UCSD-AML1 (cell line): ENCODE data around the gene MAST4.

Experiments used
- DNase-seq: peaks from one replicate; lab custom pipeline; 2025; ENCODE audit not compliant: unreplicated experiment; lab: John Stamatoyannopoulos, UW

Gene MAST4

DNA sequence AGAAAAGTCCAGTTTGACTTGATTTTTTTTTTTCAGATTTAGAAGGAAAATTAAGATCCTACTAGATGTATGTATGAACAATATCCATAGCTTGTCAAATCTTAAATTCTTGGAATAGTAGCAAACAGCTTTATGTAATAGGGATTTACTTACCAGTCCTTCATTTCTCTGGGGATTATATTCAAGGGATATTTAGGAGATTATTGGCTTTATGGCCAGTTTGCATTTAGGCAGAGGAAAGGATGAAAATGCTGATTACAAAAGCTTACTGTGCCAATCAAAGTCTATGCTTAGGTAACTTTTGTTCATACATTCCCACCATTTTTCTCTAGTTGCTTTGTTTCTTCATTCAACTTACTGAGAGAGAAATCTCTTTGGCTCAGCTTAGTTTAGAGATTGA is 47.9 kb downstream of the MAST4 start:
- no peak for DNase-seq

DNA sequence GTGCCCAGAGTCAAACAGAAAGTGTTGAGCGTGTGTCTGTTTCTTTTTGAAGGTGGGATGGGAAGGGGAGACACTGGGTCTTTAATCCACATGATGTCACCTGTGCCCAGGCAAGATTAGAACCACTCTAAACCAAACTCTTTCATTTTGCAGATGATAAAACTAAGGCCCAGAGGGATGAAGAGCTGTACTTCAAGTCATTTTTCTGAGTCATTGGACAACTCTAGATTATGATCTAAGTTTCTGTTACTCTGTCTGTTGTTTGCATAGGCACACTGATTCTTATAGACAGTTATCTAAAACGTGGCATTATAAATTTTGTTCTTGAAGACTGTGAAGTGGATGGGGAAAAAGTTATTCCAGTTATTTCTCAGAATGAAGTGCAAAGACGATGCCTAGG is 48.8 kb downstream of the MAST4 start:
- no peak for DNase-seq

DNA sequence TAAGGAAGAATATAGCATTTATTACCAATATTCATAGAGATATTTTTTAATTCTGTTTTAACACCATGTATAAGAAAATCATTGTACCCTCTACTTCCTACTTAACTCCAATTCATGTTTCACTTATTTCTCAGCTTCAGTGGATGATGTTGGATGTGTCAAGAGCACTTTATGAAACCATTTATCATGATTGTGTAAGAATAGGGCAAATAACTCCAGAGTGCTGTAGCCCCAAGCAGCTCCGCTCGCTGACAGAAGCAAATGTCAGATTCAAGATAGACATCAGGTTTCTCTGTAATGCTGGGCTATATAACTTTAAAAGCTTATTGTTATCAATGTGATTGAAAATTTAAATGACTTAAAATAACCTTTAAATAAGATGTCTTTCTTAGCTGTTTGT is 50.4 kb downstream of the MAST4 start:
- no peak for DNase-seq

DNA sequence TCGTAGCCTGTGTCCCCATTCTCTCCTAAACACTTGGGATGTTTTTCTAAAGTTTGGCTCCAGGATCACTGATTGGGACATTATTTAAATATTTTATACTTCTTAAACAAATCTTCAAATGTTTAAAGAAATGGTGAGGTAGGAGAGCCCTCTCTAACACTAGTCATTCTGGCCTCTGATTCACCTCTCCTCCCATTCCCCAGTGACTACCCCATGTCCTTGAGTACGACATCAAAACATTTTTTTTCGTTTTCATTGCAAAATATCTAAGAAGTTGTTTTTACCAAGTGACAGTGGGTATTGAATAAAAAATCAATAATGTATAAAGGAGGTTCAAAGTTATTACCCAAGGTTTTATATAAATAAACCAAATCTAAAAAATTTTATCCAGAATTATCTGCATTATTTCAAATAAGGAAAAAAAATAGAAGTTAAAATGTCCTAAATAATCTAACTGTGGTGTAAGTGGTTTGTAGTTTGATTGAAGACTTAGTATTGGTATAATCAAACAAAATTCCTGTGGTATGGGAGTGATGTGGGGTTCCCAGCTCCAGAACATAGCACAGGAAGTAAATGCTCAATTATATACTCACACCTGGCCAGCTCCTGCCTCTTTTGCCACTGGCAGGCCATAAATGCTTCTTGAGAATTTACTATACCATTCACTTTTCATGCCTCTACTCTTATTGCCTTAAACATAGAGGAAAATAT is 51.1 kb downstream of the MAST4 start:
- DNase-seq: no peak

DNA sequence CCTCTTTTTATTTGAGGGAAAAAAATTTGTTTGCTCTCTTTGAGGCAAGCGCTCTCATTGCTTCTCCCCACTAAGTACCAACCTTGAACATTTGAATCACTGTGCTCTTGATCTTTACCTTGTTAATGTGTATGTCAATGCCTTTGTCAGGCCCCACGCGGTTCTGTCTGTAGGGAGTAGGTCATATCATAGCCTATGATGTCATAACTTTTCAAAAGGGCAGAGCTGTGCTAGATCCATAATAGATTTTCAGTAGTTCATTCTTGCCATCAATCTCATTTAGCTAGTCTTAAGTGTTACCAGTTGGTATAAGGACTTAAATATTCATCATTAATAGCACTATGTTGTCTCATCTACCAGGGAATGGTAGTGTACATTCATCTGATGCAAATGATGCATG is 56.6 kb downstream of the MAST4 start:
- no peak for DNase-seq

DNA sequence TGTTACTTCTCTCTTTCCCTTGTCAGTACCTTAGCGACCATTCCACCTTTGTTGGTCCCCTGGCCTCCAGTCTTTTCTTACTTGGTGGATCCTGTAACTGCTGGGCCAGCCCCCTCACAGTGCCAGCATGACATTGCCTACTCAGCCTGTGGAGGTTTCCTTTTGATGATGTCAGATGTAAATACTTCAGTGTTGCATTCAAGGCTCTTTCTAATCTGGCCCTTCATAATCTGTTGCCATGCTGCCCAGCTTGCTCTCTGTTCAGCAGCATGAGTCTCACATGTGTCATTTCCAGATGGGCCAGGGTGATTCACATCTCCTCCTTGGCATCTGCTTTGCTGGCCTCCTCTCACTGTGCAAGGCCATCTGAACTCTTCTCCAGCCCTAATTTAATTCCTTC is 57.1 kb downstream of the MAST4 start:
- no peak for DNase-seq

DNA sequence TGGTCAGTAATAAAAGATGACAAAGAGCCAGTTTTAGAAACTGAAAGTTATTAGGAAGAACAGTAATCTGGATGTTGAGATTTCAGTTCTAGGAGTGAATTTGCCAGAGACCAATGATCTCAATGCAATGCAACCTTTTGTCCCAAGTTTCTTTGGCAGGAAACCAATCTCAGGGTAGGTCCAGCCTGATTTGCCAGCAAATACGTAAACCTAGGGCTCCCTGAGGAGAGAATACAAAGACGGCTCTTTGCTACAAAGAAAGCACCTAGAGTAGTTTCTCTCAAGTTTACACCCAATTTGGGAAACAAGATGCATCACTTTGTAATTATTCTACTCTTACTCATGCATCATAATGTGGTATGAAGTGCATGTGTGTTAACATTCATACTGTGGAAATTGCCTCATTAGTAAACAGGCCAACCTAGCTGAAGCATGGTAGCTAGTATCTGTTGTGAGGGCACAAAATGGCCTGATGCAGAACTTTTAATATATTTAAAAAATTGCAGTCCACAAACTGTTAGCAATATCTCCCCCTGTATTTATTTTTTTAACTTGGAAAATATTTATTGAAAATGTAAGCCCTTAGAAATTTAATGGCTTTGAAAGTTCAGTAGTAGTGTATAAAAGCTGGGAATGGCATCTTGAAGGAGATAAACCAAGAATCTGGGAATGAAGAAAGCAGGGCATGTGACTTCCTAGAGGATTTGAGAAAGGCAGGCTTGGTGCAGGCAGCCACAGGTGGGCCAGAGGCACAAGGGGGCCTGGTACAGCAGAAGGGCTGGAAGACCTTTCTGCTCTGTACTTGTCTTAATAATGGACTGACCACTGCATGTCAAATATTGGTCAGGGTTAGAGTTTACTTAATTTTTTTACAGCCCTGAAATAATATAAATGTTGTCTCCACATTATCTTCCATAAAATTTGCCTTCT is 59.5 kb downstream of the MAST4 start:
- no peak for DNase-seq

DNA sequence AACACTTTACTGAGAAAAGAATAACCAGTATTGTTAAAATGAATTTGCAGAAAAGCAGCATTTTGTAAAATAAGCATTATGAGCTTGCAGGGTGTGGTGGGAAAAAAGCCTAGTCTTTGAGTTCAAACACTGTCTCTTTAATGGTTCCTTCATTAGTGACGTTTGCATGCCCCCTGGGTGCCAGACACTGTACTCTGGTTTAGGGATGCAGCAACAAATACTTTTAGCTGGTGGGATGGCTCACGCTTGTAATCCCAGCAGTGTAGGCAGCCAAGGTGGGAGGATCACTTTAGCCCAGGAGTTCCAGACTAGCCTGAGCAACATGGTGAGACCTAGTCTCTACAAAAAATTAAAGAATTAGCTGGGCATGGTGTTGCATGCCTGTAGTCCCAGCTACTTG is 62.3 kb downstream of the MAST4 start:
- DNase-seq: no peak

DNA sequence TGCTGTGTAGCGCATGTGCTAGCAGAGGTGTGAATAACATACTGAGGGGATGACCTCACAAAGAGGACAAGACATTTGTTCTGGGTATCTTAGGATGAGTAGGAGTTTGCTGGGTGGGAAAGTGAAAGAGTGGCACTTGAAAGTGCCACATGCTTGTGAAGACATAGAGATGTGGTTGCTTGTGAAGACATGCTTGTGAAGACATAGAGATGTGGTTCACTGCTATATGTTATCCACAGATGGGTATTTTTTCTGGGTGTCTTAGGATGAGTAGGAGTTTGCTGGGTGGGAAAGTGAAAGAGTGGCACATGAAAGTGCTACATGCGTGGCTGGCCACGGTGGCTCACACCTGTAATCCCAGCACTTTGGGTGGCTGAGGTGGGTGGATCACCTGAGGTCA is 63.6 kb downstream of the MAST4 start:
- DNase-seq: no peak

DNA sequence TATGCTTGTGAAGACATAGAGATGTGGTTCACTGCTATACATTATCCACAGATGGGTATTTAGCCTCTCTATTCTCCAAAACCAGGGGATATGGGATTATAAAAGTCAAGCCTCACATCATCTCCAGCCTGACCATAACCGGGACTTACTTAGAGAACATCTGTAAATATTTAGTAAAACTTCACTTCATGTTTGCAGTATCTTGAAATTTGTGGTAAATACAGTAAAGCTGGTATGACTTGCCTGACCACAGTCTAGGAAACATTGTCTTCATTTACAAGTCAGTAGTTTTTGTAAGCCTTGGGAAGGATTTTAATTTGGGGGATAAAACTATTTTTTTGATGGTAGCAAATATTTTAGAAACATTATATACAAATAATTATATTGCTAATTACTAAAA is 64.2 kb downstream of the MAST4 start:
- no peak for DNase-seq

DNA sequence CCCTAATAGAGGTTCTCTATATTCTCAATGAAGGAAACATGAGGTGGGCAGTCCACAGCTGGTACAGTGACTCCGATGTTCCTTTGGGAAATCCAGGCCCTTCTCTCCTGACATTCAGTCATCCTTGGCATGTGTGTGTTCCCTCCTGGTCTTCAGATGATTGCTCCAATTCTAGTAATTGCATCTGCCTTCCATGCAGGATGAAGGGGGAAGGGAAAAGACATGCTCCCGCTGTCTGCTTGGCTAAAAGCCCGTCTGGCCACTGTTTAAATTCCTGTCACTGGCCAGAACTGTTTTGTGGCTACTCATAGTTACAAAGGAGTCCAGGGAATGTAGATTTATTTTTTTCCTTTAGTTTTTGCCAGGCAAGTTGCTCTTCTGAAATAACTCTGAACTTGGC is 65.0 kb downstream of the MAST4 start:
- no peak for DNase-seq

DNA sequence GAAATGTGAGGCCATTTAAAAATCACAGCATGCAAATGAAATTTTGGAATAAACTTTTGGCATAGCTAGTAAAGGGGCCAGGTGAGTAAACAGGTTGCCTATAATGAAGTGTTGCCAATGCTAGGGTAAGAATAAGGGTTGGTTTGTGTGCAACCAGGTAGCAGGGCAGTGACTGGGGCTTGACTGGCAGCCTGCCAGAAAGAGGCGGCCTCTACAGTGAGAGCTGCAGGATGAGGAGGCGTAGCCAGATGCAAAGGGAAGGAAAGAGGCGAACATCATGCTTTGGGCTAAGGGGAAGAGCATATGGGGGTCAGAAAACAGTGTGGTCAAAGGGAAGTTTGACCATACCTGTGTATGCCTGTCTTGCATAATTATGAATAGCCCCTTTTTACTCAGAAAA is 70.6 kb downstream of the MAST4 start:
- DNase-seq: no peak

DNA sequence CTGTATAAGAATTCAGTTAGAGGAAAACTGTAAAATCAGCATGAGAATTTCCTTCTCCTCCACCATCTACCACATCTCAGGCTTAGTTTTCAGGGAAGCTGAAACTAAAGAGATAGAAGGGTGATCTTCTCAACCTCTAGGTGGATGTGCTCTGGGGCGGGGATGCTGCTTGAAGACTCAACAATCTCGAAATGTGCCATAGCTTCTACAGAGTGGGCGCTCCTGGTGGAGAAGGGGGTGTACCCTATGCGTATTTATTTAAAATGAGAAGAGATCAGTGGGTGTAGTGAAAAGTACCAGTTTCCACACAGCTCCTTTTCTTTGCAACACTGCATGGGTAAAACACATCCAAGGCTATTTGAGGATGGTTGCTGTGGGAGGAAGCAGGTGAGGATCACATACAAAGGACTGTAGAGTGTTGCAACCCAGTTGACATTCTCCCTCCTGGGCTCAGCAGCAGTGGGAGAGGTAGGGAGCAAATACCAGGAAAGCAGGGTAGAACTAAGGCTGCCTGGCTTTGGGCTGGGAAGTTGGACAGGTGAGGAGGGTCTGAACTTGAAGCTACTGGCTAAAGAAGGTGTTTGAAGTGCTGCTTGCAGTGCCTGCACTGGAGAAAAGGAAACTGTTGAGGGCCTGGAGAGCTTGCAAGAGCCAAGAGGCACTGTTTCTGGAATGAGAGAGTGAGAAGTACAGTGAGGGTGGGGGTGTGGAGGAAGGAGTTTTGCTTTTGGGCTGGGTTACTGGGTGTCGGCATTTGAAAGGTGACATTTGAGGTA is 73.1 kb downstream of the MAST4 start:
- no peak for DNase-seq

DNA sequence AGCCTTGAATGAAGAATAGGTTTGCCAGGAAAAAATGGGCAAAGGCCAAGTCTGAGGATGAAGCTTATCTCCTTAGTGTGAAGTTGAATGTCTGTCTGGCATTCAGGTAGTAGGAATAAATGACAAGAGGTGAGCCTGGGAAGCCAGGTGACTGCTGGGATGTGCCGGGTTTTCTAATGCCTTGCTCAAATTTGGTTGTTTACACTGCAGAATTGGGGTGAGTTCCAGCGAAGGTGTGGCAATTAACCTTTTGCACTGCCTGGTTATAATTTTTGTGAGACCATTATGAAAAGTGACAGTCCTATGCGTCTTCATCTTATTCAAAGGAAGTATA is 73.6 kb downstream of the MAST4 start:
- no peak for DNase-seq

DNA sequence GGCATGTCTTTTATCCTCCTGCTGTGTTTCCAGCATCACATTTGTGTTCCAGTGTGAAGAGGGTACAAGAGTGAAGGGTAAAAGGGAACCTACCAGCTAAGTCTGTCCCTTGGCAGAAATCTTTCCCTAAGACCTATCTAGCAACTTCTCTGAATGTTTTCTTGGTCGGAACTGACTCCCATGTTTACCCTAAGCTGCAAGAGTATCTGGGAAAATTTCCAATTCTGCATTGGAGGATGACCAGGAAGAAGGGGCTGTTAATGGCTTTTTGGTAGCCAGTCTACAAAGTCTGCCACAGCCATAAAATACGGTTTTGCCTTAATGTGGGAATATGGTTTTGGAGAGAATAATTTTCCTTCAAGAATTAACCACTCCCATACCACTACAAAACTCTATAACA is 75.1 kb downstream of the MAST4 start:
- DNase-seq: no peak

DNA sequence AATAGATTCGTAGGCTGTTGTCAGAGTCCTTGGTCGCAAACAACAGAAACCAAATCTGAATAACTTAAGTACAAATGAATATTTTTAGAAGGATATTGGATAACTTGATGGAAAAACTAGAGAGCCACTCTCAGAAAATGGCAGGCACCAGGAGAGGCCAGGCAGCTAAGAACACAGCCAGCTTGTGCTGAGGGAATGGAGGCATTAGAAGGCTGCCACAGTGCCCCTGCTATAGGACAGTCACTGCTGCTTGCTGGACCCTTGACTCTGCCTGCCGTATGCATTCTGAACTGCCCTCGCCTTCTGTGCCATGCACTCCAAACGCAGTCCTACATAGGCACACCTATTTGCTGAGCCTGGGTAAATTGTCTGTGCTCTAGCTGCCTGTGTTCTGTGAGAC is 78.6 kb downstream of the MAST4 start:
- no peak for DNase-seq

DNA sequence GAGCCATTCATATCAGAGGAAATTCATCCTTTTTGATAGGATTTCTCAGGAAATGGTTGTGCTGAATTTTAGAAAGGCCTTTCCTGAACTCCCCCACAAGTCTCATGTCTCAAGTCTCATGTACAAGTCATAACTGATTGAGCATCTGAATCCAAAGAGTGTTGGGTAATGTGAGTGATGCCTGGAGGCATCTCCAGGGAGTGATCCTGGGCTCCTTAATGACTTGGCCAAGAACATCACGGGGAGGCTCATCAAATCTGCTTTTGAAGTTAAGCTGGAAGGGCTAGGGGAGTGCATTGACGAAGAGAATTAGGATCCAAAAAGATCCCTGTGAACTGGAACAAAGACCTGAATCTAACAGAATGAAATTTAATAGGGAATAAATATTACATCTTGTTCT is 79.2 kb downstream of the MAST4 start:
- DNase-seq: no peak

DNA sequence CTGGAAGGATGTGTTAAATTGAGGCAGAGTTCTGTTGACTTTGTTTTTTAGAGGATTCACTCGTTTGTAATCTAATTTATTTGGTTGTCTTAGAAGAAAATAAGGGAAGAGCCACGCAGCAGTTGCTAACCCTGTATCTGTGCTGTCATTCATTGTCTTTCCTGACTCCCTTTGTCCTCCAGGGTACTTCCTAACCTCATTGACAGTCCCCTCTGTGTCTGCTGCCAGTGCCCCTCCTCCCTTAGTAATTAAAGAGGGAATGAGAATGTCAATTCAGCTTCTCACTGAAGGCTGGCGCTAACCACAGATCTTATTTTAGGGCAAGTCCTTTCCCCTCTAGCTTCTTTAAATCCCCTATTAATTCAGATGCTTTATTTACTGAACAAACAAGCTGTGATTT is 84.0 kb downstream of the MAST4 start:
- DNase-seq: no peak

DNA sequence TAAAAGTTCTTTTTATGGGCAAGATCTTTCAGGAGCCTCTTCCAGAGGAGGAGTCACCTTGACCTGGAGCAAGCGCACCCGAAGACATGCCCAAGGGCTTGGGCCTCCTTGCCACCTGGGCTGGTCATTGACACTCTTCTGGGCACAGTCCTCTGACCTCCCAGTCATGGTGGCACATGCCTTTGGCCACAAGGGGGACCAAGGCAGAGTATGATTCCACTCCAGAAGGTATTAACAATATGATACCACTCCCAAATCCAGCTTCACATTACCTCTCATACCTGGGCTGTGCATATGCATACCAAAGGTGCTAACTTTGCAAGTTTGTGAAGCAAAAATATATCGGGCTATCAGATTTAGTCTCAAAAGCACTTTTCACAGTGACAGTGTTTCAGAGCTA is 84.6 kb downstream of the MAST4 start:
- DNase-seq: no peak

DNA sequence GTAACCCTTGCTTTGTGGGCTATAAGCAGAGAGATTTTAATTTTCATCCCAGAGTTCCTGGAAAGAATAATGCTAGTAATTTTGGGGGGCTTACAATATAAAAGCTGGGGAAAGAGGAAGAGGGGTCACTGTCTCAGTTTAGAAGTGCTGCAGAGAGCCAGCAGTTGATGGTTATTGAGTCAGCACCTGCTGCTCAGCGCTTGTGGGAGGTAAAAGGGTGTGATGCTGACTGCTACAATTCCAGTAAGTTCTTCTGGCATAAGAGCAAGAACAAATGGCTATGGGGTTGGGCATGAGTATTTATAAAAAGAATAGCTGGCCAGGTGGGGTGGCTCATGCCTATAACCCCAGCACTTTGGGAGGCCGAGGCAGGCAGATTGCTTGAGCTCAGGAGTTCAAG is 88.5 kb downstream of the MAST4 start:
- DNase-seq: no peak

DNA sequence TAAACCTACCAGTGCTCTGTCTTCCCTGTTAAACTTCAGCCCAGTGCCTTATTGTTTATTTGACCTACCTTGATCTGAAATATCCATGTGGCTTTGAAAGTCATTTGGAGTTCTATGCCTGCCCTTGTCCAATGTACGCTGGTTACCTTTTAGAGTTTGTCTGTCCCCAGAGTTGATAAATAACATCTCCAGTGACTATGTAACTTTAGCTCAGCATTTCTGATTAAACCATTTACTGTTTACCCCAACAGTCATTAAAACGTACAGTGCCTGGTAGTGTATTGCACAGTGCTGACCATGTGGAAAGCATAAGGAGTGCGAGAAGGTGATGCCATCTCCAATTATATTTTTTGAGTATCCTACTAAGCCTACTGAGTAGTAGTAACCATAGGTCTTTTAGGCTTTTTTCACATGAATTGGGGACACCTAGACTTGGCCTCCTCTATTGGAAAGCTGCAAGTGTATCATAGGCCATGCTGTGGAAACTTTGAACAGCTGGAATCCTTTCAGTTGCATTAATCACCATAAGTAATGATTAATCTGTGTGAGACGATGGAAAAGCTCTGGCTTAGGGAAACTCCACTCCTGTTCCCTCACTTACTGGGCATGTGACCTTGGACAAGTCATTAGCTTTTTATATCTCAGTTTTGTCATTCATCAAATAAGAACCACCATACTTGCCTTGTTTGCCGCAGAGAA is 93.5 kb downstream of the MAST4 start:
- no peak for DNase-seq
